Measurements from ENCODE around the gene MICB. TPM values are rescaled to one million over a fixed set of nuclear protein-coding genes. Genes with fewer than 3 reads are reported as not detected.

Gene MICB
- total and polyA plus RNA-seq, 9 of the 15 experiments (the other 6 are each of a cell fraction or from before 2014, with no cell fraction given): 13.3 to 34.5 (median 19.8) TPM

GRCh38 chr6:31490115-31490873 lies 7.7 kb upstream of the MICB start (continued):
- TF ChIP-seq BCOR (IDR thresholded peaks at IDR 0.05): no peak
- TF ChIP-seq RBM14 (IDR thresholded peaks at IDR 0.05; ENCODE audit: borderline replicate concordance, insufficient read depth, low read depth, low read length): no peak
- TF ChIP-seq SAP30 (IDR thresholded peaks at IDR 0.05; ENCODE audit: borderline replicate concordance, insufficient read depth, low read depth, low read length, poor library complexity, severe bottlenecking): no peak
- TF ChIP-seq, protein P1, sequence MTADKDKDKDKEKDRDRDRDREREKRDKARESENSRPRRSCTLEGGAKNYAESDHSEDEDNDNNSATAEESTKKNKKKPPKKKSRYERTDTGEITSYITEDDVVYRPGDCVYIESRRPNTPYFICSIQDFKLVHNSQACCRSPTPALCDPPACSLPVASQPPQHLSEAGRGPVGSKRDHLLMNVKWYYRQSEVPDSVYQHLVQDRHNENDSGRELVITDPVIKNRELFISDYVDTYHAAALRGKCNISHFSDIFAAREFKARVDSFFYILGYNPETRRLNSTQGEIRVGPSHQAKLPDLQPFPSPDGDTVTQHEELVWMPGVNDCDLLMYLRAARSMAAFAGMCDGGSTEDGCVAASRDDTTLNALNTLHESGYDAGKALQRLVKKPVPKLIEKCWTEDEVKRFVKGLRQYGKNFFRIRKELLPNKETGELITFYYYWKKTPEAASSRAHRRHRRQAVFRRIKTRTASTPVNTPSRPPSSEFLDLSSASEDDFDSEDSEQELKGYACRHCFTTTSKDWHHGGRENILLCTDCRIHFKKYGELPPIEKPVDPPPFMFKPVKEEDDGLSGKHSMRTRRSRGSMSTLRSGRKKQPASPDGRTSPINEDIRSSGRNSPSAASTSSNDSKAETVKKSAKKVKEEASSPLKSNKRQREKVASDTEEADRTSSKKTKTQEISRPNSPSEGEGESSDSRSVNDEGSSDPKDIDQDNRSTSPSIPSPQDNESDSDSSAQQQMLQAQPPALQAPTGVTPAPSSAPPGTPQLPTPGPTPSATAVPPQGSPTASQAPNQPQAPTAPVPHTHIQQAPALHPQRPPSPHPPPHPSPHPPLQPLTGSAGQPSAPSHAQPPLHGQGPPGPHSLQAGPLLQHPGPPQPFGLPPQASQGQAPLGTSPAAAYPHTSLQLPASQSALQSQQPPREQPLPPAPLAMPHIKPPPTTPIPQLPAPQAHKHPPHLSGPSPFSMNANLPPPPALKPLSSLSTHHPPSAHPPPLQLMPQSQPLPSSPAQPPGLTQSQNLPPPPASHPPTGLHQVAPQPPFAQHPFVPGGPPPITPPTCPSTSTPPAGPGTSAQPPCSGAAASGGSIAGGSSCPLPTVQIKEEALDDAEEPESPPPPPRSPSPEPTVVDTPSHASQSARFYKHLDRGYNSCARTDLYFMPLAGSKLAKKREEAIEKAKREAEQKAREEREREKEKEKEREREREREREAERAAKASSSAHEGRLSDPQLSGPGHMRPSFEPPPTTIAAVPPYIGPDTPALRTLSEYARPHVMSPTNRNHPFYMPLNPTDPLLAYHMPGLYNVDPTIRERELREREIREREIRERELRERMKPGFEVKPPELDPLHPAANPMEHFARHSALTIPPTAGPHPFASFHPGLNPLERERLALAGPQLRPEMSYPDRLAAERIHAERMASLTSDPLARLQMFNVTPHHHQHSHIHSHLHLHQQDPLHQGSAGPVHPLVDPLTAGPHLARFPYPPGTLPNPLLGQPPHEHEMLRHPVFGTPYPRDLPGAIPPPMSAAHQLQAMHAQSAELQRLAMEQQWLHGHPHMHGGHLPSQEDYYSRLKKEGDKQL (CRISPR knock-in tag; IDR thresholded peaks at IDR 0.05; ENCODE audit: borderline replicate concordance): no peak
- TF ChIP-seq NR2C2 (CRISPR knock-in tag; IDR thresholded peaks at IDR 0.05): no peak
- no peak for TF ChIP-seq NR2C2 (tag; IDR thresholded peaks at IDR 0.05)
- no peak for TF ChIP-seq ZNF316 (IDR thresholded peaks at IDR 0.05)
- TF ChIP-seq, protein P2, sequence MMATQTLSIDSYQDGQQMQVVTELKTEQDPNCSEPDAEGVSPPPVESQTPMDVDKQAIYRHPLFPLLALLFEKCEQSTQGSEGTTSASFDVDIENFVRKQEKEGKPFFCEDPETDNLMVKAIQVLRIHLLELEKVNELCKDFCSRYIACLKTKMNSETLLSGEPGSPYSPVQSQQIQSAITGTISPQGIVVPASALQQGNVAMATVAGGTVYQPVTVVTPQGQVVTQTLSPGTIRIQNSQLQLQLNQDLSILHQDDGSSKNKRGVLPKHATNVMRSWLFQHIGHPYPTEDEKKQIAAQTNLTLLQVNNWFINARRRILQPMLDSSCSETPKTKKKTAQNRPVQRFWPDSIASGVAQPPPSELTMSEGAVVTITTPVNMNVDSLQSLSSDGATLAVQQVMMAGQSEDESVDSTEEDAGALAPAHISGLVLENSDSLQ (IDR thresholded peaks at IDR 0.05): peak; percentile 50; the same call in 1 of the 2 replicates
- no peak for TF ChIP-seq SMAD3 (CRISPR knock-in tag; conservative IDR thresholded peaks at IDR 0.05)
- no peak for TF ChIP-seq DIDO1 (tag; IDR thresholded peaks at IDR 0.05; ENCODE audit: low read depth)
- TF ChIP-seq ZNF282 (CRISPR knock-in tag; IDR thresholded peaks at IDR 0.05): no peak
- no peak for TF ChIP-seq RFX1 (IDR thresholded peaks at IDR 0.05)
- TF ChIP-seq PHF20 (IDR thresholded peaks at IDR 0.05; ENCODE audit: partially characterized antibody): no peak
- TF ChIP-seq ZNF445 (CRISPR knock-in tag; IDR thresholded peaks at IDR 0.05; ENCODE audit: low read depth): no peak
- TF ChIP-seq DACH1 (IDR thresholded peaks at IDR 0.05; ENCODE audit: partially characterized antibody): peak; percentile 35
- TF ChIP-seq ELF4 (CRISPR knock-in tag; IDR thresholded peaks at IDR 0.05): 0 out of 2 replicates have a peak, but pooled peaks have one; percentile 36
- no peak for TF ChIP-seq ZNF79 (CRISPR knock-in tag; IDR thresholded peaks at IDR 0.05; ENCODE audit: low read depth)
- no peak for TF ChIP-seq ZNF253 (CRISPR knock-in tag; conservative IDR thresholded peaks at IDR 0.05)
- TF ChIP-seq ATF2 (CRISPR knock-in tag; IDR thresholded peaks at IDR 0.05): no peak
- TF ChIP-seq, protein P3, sequence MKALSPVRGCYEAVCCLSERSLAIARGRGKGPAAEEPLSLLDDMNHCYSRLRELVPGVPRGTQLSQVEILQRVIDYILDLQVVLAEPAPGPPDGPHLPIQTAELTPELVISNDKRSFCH (CRISPR knock-in tag; IDR thresholded peaks at IDR 0.05): no peak
- TF ChIP-seq, protein P3 (tag; IDR thresholded peaks at IDR 0.05): no peak

Measured in K562 (cell line).